Liver (tissue), 9 donors: ENCODE results near the gene BZW2. TPM values are rescaled to one million over a fixed set of nuclear protein-coding genes. Genes with fewer than 3 reads are reported as not detected.

ENCODE experiments used
- DNase-seq: peaks from one replicate; pipeline ENCODE4 v3.0.0-alpha.2; 2017; ENCODE audit warnings: low spot score
- H3K27ac ChIP-seq, 2 donors: one replicate each; pipeline ENCODE4 v1.7.0; 2013; ENCODE audit warnings: inconsistent platforms in 2 of 2, low read length in 2 of 2, control low read depth in 1 of 2, low read depth in 1 of 2, mild to moderate bottlenecking in 1 of 2
- H3K27me3 ChIP-seq, 4 donors: one replicate each; pipeline versions ENCODE4 v1.6.1 to v1.7.0; 2013; ENCODE audit warnings: low read length in 3 of 4, inconsistent platforms in 1 of 4, mild to moderate bottlenecking in 1 of 4, moderate library complexity in 1 of 4; ENCODE audit not compliant: control insufficient read depth in 4 of 4, insufficient read depth in 4 of 4
- H3K36me3 ChIP-seq, 4 donors: one replicate each; pipeline versions ENCODE4 v1.6.1 to v1.7.0; 2013; ENCODE audit warnings: low read length in 3 of 4, mild to moderate bottlenecking in 3 of 4, low read depth in 1 of 4, moderate library complexity in 1 of 4; ENCODE audit not compliant: control insufficient read depth in 4 of 4, insufficient read depth in 3 of 4
- H3K4me1 ChIP-seq, 4 donors: one replicate each; pipeline versions ENCODE4 v1.6.1 to v1.7.0; 2013; ENCODE audit warnings: low read length in 3 of 4, mild to moderate bottlenecking in 3 of 4, moderate library complexity in 1 of 4; ENCODE audit not compliant: control insufficient read depth in 4 of 4, insufficient read depth in 4 of 4
- H3K4me3 ChIP-seq, 3 donors: one replicate each; pipeline versions ENCODE4 v1.6.1 to v1.7.0; 2013; ENCODE audit warnings: low read length in 3 of 3, control low read depth in 1 of 3, low read depth in 1 of 3, mild to moderate bottlenecking in 1 of 3
- H3K9ac ChIP-seq, 2 donors: one replicate each; pipeline ENCODE4 v1.7.0; 2013; ENCODE audit warnings: low read length in 2 of 2, mild to moderate bottlenecking in 2 of 2, moderate library complexity in 2 of 2, control low read depth in 1 of 2, low read depth in 1 of 2
- H3K9me3 ChIP-seq, 4 donors: one replicate each; pipeline versions ENCODE4 v1.6.1 to v1.7.0; 2013; ENCODE audit warnings: low read length in 3 of 4; ENCODE audit not compliant: control insufficient read depth in 4 of 4
- GABPA ChIP-seq, 2 donors: IDR thresholded peaks in 1 of 2; conservative IDR thresholded peaks in 1 of 2; 2 replicates each; pipeline ENCODE4 v1.6.1; 2016; ENCODE audit warnings: antibody characterized with exemption in 2 of 2, mild to moderate bottlenecking in 1 of 2, moderate library complexity in 1 of 2
- HNF4A ChIP-seq, 2 donors: conservative IDR thresholded peaks; 2 replicates each; pipeline ENCODE4 v1.6.1; 2016; ENCODE audit warnings: antibody characterized with exemption in 2 of 2, mild to moderate bottlenecking in 2 of 2
- HNF4G ChIP-seq: IDR thresholded peaks from 2 replicates; pipeline ENCODE4 v1.6.1; 2016; ENCODE audit warnings: antibody characterized with exemption
- NR2F2 ChIP-seq: IDR thresholded peaks from 2 replicates; pipeline ENCODE4 v1.6.1; 2016; ENCODE audit warnings: antibody characterized with exemption
- RXRA ChIP-seq, 2 donors: IDR thresholded peaks; 2 replicates each; pipeline ENCODE4 v1.6.1; 2017 to 2018; ENCODE audit warnings: antibody characterized with exemption in 2 of 2, mild to moderate bottlenecking in 1 of 2
- SP1 ChIP-seq: IDR thresholded peaks from 2 replicates; pipeline ENCODE4 v1.6.1; 2018; ENCODE audit warnings: antibody characterized with exemption, mild to moderate bottlenecking
- TAF1 ChIP-seq: conservative IDR thresholded peaks from 2 replicates; pipeline ENCODE4 v1.6.1; 2016; ENCODE audit warnings: antibody characterized with exemption, mild to moderate bottlenecking
- WGBS: extraction: QIAGEN DNeasy Blood & Tissue Kit; methylation state at CpG from one replicate; pipeline ENCODE4 v1.1.7; 2013; 5-methylcytosine and 5-hydroxymethylcytosine counted together
- polyA plus RNA-seq, 2 donors: library from polyadenylated mRNA; stranded (reverse) in 1 of 2; unstranded in 1 of 2; fragments of 200-250 nt in 1 of 2; fragments of >200 nt in 1 of 2; fragmentation: Nextera tagmentation in 1 of 2; extraction: Ambion mirVana in 1 of 2; gene quantifications; one replicate each; pipeline versions ENCODE4 v1.2.1 to v1.2.3, GENCODE V29; 2013 to 2015
- total RNA-seq, 2 donors: library from RNA; depleted of rRNA; stranded (reverse); fragments of >200 nt; gene quantifications; one replicate each; pipeline ENCODE4 v1.2.3, GENCODE V29; 2014
- TF ChIP-seq, protein P1 (sequence below): IDR thresholded peaks from 2 replicates; pipeline ENCODE4 v1.6.1; 2016; ENCODE audit warnings: antibody characterized with exemption, mild to moderate bottlenecking
- TF ChIP-seq, protein P2 (sequence below): IDR thresholded peaks from 2 replicates; pipeline ENCODE4 v1.6.1; 2016; ENCODE audit warnings: antibody characterized with exemption
- TF ChIP-seq, protein P3 (sequence below): fragments of 150-350 bp; IDR thresholded peaks from 2 replicates; pipeline ENCODE4 v1.5.1; 2017; ENCODE audit warnings: improper control_type of control experiment, low read depth, low read length; ENCODE audit not compliant: missing input control
- donor health status: healthy.
- donor health status: healthy.
- donor health status: healthy.
- donor health status: healthy.
- donor health status: healthy.

Gene BZW2
- total and polyA plus RNA-seq, 4 donors: 10.9 to 18.6 (median 13.1) TPM

DNA sequence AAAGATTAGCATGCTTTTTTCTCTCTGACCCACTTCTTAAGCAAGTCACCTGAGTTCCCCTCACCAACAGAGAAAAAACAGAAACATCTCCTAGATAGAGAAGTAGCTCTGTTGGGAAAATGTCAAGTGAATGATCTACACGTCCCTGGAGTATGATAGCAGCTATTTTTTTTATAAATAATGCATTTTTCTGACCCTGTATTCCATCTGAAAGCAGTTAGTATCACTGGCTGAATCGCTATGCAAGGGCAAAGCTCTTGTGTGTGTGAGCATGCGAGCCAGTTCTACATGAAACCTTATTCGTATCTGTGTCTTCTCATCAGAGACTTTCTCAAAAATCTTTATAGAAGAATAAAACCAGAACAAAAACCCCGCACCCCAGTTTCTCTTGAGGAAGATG is 8.6 kb upstream of the BZW2 start:
- H3K4me1 ChIP-seq: peaks cover 0 to 7% (median 2%) of the 10 kb centered on the region in 4 donors
- TF ChIP-seq SP1 (no peak), HNF4G (no peak), GABPA (IDR thresholded peaks at IDR 0.05 in 1 of 2, conservative IDR thresholded peaks at IDR 0.05 in 1 of 2) (no peak), TAF1 (no peak), NR2F2 (no peak)
- TF ChIP-seq, protein P1, sequence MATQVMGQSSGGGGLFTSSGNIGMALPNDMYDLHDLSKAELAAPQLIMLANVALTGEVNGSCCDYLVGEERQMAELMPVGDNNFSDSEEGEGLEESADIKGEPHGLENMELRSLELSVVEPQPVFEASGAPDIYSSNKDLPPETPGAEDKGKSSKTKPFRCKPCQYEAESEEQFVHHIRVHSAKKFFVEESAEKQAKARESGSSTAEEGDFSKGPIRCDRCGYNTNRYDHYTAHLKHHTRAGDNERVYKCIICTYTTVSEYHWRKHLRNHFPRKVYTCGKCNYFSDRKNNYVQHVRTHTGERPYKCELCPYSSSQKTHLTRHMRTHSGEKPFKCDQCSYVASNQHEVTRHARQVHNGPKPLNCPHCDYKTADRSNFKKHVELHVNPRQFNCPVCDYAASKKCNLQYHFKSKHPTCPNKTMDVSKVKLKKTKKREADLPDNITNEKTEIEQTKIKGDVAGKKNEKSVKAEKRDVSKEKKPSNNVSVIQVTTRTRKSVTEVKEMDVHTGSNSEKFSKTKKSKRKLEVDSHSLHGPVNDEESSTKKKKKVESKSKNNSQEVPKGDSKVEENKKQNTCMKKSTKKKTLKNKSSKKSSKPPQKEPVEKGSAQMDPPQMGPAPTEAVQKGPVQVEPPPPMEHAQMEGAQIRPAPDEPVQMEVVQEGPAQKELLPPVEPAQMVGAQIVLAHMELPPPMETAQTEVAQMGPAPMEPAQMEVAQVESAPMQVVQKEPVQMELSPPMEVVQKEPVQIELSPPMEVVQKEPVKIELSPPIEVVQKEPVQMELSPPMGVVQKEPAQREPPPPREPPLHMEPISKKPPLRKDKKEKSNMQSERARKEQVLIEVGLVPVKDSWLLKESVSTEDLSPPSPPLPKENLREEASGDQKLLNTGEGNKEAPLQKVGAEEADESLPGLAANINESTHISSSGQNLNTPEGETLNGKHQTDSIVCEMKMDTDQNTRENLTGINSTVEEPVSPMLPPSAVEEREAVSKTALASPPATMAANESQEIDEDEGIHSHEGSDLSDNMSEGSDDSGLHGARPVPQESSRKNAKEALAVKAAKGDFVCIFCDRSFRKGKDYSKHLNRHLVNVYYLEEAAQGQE: no peak
- TF ChIP-seq, protein P2, sequence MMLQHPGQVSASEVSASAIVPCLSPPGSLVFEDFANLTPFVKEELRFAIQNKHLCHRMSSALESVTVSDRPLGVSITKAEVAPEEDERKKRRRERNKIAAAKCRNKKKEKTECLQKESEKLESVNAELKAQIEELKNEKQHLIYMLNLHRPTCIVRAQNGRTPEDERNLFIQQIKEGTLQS: no peak
- TF ChIP-seq, protein P3, sequence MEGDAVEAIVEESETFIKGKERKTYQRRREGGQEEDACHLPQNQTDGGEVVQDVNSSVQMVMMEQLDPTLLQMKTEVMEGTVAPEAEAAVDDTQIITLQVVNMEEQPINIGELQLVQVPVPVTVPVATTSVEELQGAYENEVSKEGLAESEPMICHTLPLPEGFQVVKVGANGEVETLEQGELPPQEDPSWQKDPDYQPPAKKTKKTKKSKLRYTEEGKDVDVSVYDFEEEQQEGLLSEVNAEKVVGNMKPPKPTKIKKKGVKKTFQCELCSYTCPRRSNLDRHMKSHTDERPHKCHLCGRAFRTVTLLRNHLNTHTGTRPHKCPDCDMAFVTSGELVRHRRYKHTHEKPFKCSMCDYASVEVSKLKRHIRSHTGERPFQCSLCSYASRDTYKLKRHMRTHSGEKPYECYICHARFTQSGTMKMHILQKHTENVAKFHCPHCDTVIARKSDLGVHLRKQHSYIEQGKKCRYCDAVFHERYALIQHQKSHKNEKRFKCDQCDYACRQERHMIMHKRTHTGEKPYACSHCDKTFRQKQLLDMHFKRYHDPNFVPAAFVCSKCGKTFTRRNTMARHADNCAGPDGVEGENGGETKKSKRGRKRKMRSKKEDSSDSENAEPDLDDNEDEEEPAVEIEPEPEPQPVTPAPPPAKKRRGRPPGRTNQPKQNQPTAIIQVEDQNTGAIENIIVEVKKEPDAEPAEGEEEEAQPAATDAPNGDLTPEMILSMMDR: no peak
- H3K27me3 ChIP-seq: no peaks in the 10 kb centered on the region
- H3K4me3 ChIP-seq: no peak overlapping the region
- no peak overlapping the region for H3K27ac ChIP-seq
- WGBS: 89% methylated on average over 5 of the region's 5 CpGs
- no peak for DNase-seq
- H3K9me3 ChIP-seq: no peaks in the 10 kb centered on the region
- no peak overlapping the region for H3K9ac ChIP-seq
- H3K36me3 ChIP-seq: peaks cover 0 to 4% (median under 1%) of the 10 kb centered on the region in 4 donors

DNA sequence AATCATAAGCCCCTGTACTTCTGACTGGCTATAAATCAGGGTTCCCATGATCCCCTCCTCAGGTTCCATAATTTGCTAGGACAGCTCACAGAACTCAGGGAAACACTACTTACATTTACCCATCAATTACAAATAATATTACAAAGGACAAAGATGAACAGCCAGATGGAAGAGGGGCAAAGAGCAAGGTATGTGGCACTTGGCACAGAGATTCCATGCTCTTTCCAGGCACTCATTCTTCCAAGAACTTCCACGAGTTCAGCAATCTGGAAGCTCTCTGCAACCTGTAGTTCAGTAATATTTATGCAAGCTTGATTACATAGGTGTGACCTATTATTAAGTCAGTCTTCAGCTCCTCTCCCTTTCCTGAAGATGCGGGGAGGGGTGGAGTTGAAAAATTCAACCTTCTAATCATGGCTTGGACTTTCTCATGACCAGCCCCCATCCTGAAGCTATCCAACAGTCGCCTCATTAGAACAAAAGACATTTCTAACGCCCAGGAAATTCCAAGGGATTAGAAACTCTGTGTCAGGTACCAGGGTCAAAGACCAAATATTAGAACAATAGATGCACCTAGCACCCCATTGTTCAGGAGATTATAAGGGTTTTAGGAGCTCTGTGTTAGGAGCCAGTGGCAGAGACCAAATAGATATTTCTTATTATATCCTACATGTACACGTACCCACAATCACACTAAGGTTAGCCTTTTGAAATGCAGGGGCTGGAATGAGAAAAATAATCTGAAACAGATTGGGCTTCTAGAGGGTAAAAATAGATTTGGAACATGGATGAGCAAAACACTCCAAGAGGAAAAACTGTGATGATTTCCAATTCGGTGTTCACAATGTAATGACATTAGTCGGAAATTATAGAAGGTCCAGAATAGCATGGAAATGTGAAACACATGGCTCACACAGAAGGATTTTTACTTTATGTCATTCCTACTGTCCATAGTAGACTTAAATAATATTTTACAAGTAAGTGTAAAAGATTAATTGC is 7.4 kb upstream of the BZW2 start:
- no peaks in the 10 kb centered on the region for H3K9me3 ChIP-seq
- peaks cover 0 to 7% (median 3%) of the 10 kb centered on the region in 4 donors for H3K4me1 ChIP-seq
- 83% methylated on average over 7 of the region's 7 CpGs for WGBS
- H3K9ac ChIP-seq: no peak overlapping the region
- no peak overlapping the region for H3K4me3 ChIP-seq
- TF ChIP-seq RXRA (IDR thresholded peaks at IDR 0.05) (peak in 1 of 2 donors; percentile 22), HNF4A (conservative IDR thresholded peaks at IDR 0.05) (peak; percentile 33 to 65)
- TF ChIP-seq, protein P3: no peak
- no peak for DNase-seq
- H3K27ac ChIP-seq: no peak overlapping the region
- peaks cover 0 to 4% (median under 1%) of the 10 kb centered on the region in 4 donors for H3K36me3 ChIP-seq
- no peaks in the 10 kb centered on the region for H3K27me3 ChIP-seq
